ENCODE data around the gene ABCG2. TPM values are rescaled to one million over a fixed set of nuclear protein-coding genes. Genes with fewer than 3 reads are reported as not detected.

ABCG2 gene
- total RNA-seq, 1 experiment from 2014 or later = 23.7 TPM

- Mint-ChIP-seq H3K4me3 (ENCODE audit: unreplicated experiment) (no peak overlapping the region), H3K4me1 (ENCODE audit: low read depth, unreplicated experiment) (peaks cover 12% of the 10 kb centered on the region), H3K27ac (ENCODE audit: unreplicated experiment) (no peak overlapping the region), H3K27me3 (ENCODE audit: insufficient read depth, unreplicated experiment) (no peaks in the 10 kb centered on the region), H3K9me3 (ENCODE audit: unreplicated experiment) (no peaks in the 10 kb centered on the region), H3K36me3 (ENCODE audit: insufficient read depth, unreplicated experiment) (peaks cover 42% of the 10 kb centered on the region)
- TF ChIP-seq, protein P1, sequence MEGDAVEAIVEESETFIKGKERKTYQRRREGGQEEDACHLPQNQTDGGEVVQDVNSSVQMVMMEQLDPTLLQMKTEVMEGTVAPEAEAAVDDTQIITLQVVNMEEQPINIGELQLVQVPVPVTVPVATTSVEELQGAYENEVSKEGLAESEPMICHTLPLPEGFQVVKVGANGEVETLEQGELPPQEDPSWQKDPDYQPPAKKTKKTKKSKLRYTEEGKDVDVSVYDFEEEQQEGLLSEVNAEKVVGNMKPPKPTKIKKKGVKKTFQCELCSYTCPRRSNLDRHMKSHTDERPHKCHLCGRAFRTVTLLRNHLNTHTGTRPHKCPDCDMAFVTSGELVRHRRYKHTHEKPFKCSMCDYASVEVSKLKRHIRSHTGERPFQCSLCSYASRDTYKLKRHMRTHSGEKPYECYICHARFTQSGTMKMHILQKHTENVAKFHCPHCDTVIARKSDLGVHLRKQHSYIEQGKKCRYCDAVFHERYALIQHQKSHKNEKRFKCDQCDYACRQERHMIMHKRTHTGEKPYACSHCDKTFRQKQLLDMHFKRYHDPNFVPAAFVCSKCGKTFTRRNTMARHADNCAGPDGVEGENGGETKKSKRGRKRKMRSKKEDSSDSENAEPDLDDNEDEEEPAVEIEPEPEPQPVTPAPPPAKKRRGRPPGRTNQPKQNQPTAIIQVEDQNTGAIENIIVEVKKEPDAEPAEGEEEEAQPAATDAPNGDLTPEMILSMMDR (IDR thresholded peaks at IDR 0.05; ENCODE audit: insufficient read depth in 1 of 2, low read depth in 1 of 2, low read length in 1 of 2, severe bottlenecking in 1 of 2, unreplicated experiment in 1 of 2) = no peak
- no TSS peak for BruUV-seq (replicated peaks)
- Histone ChIP-seq H3K4me1 (peaks cover 7% of the 10 kb centered on the region), H3K36me3 (ENCODE audit: control insufficient read depth, insufficient read depth, low read length) (no peaks in the 10 kb centered on the region; the same call in 1 of the 2 replicates), H3K27me3 (replicated peaks; ENCODE audit: control insufficient read depth, insufficient read depth, low read length) (no peaks in the 10 kb centered on the region), H3K4me3 (ENCODE audit: low read depth, low read length) (no peak overlapping the region), H3K9me3 (no peaks in the 10 kb centered on the region)
- CTCF ChIA-PET = no interaction called here
- POLR2A ChIA-PET = no interaction called here
- intact Hi-C loops (cut with micrococcal nuclease; ENCODE audit: unreplicated experiment) = no loop called here
- DNase-seq = no peak
These were observed 23.1 kb downstream of the ABCG2 start for GRCh38 chr4:88135356-88135663.

DNA sequence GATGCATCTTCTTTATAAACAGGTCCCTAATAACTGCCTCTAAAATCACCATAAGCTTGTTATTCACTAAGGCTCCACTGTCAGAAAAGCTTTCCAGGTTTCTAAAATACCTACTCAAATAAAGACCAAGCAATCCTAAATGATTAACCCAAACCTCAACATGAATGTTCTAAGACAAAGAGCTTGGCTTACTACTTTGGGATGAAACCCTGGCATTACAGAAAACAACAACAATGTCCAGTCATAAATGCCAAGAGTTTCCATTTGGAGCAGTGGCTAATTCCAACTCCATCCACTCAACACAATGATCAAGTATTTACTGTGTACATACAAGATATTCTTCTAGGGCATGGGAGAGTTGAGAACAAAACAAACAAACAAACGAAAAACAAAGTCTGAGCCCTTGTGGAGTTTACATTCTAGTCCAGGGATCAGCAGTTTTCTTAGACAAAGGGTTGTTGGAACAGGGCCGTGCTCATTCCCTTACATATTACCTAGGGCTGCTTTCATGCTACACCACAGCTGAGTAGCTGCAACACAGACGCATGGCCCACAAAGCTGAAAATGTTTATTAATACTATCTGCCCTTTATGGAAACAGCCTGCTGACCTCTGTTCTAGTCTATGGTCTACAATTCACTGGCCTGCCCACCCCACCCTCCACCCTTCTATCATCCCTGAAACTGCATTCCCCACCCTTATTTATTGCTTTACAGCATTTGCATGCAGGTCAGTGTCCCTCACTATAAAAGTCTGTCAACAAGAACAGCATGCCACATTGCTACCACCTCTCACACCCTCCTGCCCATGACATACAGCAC is 23.7 kb downstream of the ABCG2 start:
- H3K4me1 ChIP-seq = peaks cover 7% of the 10 kb centered on the region
- H3K36me3 Mint-ChIP-seq (ENCODE audit: insufficient read depth, unreplicated experiment) = peaks cover 46% of the 10 kb centered on the region
- ChIA-PET POLR2A (no interaction called here), CTCF (no interaction called here)
- peaks cover 12% of the 10 kb centered on the region for H3K4me1 Mint-ChIP-seq (ENCODE audit: low read depth, unreplicated experiment)
- intact Hi-C loops (cut with micrococcal nuclease; ENCODE audit: unreplicated experiment) = no loop called here
- TF ChIP-seq, protein P1 (IDR thresholded peaks at IDR 0.05; ENCODE audit: insufficient read depth in 1 of 2, low read depth in 1 of 2, low read length in 1 of 2, severe bottlenecking in 1 of 2, unreplicated experiment in 1 of 2) = no peak
- H3K27ac Mint-ChIP-seq (ENCODE audit: unreplicated experiment) = no peak overlapping the region
- H3K4me3 Mint-ChIP-seq (ENCODE audit: unreplicated experiment) = no peak overlapping the region
- H3K4me3 ChIP-seq (ENCODE audit: low read depth, low read length) = no peak overlapping the region
- H3K27me3 ChIP-seq (replicated peaks; ENCODE audit: control insufficient read depth, insufficient read depth, low read length) = no peaks in the 10 kb centered on the region
- no peaks in the 10 kb centered on the region for H3K27me3 Mint-ChIP-seq (ENCODE audit: insufficient read depth, unreplicated experiment)
- no peak for DNase-seq
- no peaks in the 10 kb centered on the region; the same call in 1 of the 2 replicates for H3K36me3 ChIP-seq (ENCODE audit: control insufficient read depth, insufficient read depth, low read length)
- BruUV-seq (replicated peaks) = no TSS peak
- H3K9me3 ChIP-seq = no peaks in the 10 kb centered on the region
- H3K9me3 Mint-ChIP-seq (ENCODE audit: unreplicated experiment) = no peaks in the 10 kb centered on the region

DNA sequence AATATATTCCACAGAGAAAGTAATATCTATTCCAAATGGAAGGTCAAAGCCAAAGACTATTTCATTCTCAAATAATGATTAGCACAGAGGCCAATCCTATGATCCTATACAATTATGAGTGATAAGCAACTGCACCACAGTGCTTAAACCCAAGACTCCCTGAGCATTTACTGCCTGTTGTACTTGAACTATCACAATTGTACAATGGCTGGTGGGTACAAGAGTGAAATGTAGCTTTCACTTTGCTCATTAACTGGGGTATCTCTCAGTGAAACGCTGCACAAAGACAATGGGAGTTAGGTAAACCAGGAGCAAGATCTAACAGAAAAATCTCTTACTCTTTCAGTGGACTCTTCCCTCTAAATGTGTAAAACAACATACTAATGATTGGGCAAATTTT is 24.3 kb downstream of the ABCG2 start:
- H3K27me3 ChIP-seq (replicated peaks; ENCODE audit: control insufficient read depth, insufficient read depth, low read length) = no peaks in the 10 kb centered on the region
- H3K27me3 Mint-ChIP-seq (ENCODE audit: insufficient read depth, unreplicated experiment) = no peaks in the 10 kb centered on the region
- H3K9me3 Mint-ChIP-seq (ENCODE audit: unreplicated experiment) = no peaks in the 10 kb centered on the region
- ChIA-PET POLR2A (no interaction called here), CTCF (no interaction called here)
- no peak overlapping the region for H3K4me3 ChIP-seq (ENCODE audit: low read depth, low read length)
- H3K36me3 ChIP-seq (ENCODE audit: control insufficient read depth, insufficient read depth, low read length) = no peaks in the 10 kb centered on the region; the same call in 1 of the 2 replicates
- TF ChIP-seq, protein P1 (IDR thresholded peaks at IDR 0.05; ENCODE audit: insufficient read depth in 1 of 2, low read depth in 1 of 2, low read length in 1 of 2, severe bottlenecking in 1 of 2, unreplicated experiment in 1 of 2) = no peak
- intact Hi-C loops (cut with micrococcal nuclease; ENCODE audit: unreplicated experiment) = no loop called here
- H3K36me3 Mint-ChIP-seq (ENCODE audit: insufficient read depth, unreplicated experiment) = peaks cover 45% of the 10 kb centered on the region
- H3K4me1 Mint-ChIP-seq (ENCODE audit: low read depth, unreplicated experiment) = peaks cover 12% of the 10 kb centered on the region
- peaks cover 7% of the 10 kb centered on the region for H3K4me1 ChIP-seq
- H3K9me3 ChIP-seq = no peaks in the 10 kb centered on the region
- no peak overlapping the region for H3K4me3 Mint-ChIP-seq (ENCODE audit: unreplicated experiment)
- no peak for DNase-seq
- no peak overlapping the region for H3K27ac Mint-ChIP-seq (ENCODE audit: unreplicated experiment)
- BruUV-seq (replicated peaks) = no TSS peak
